Upper lobe of left lung (tissue), 6 donors: Measurements from ENCODE around the gene CLEC7A. TPM values are rescaled to one million over a fixed set of nuclear protein-coding genes. Genes with fewer than 3 reads are reported as not detected.

ENCODE experiments used
- ATAC-seq, 2 donors: fragments of 200-7000 bp; cut with Tn5 transposase; one replicate each; pipeline ENCODE4 v1.9.1; 2022; ENCODE audit warnings: mild to moderate bottlenecking in 2 of 2, moderate library complexity in 2 of 2; ENCODE audit not compliant: low FRiP score in 2 of 2
- DNase-seq, 2 donors: peaks; one replicate each; pipeline ENCODE4 v3.0.0-alpha.2; 2019 to 2020
- H3K27ac ChIP-seq, 4 donors: fragments of 200-600 bp; sonication (generic); one replicate each; pipeline ENCODE4 v1.5.1; 2016 to 2019
- H3K27me3 ChIP-seq, 4 donors: fragments of 200-600 bp; sonication (generic); one replicate each; pipeline ENCODE4 v1.5.1; 2017 to 2019
- H3K36me3 ChIP-seq, 4 donors: fragments of 200-600 bp; sonication (generic); one replicate each; pipeline ENCODE4 v1.5.1; 2016 to 2019
- H3K4me1 ChIP-seq, 4 donors: fragments of 200-600 bp; sonication (generic); one replicate each; pipeline ENCODE4 v1.5.1; 2018 to 2019
- H3K4me3 ChIP-seq, 4 donors: fragments of 200-600 bp; sonication (generic); one replicate each; pipeline ENCODE4 v1.5.1; 2017 to 2019; ENCODE audit warnings: mild to moderate bottlenecking in 2 of 4, moderate library complexity in 1 of 4
- H3K9me3 ChIP-seq, 4 donors: fragments of 200-600 bp; sonication (generic); one replicate each; pipeline ENCODE4 v1.5.1; 2018 to 2019
- EP300 ChIP-seq, 4 donors: sonication (generic); formaldehyde crosslinking; IDR thresholded peaks; one replicate each; pipeline ENCODE4 v1.5.1; 2017; ENCODE audit warnings: antibody characterized with exemption in 4 of 4, control low read depth in 2 of 4
- POLR2A ChIP-seq, 4 donors: fragments of 450-650 bp; IDR thresholded peaks; one replicate each; pipeline ENCODE4 v1.5.1; 2016 to 2017; ENCODE audit warnings: antibody characterized with exemption in 4 of 4, mild to moderate bottlenecking in 2 of 4
- POLR2AphosphoS5 ChIP-seq, 2 donors: sonication (generic); formaldehyde crosslinking; IDR thresholded peaks; one replicate each; pipeline ENCODE4 v1.5.1; 2017; ENCODE audit warnings: antibody characterized with exemption in 2 of 2
- WGBS, 2 donors: methylation state at CpG; one replicate each; pipeline ENCODE4 v1.1.5; 2017 to 2018; 5-methylcytosine and 5-hydroxymethylcytosine counted together
- total RNA-seq, 6 donors: library from RNA; depleted of rRNA in 4 of 6; stranded (reverse); fragments of >200 nt in 4 of 6; gene quantifications; one replicate each; pipeline versions ENCODE4 v1.1.0 to v1.2.1, GENCODE V29; 2016 to 2021
- TF ChIP-seq, protein P1 (sequence below), 6 experiments: fragments of 450-650 bp in 4 of 6; fragments of 200-600 bp in 2 of 6; sonication (generic) in 2 of 6; IDR thresholded peaks; one replicate each; pipeline ENCODE4 v1.5.1; 2016 to 2019; ENCODE audit warnings: antibody characterized with exemption in 6 of 6
- donor health status: DM: no; HTN: no; CAD: no; lungs with moderate emphysema.
- donor health status: DM: no; HTN: yes; CAD: no; lungs with severe emphysema.

The CLEC7A gene
- total RNA-seq, 6 donors from 2014 or later = 17.4 to 87.8 (median 28.1) TPM

DNA sequence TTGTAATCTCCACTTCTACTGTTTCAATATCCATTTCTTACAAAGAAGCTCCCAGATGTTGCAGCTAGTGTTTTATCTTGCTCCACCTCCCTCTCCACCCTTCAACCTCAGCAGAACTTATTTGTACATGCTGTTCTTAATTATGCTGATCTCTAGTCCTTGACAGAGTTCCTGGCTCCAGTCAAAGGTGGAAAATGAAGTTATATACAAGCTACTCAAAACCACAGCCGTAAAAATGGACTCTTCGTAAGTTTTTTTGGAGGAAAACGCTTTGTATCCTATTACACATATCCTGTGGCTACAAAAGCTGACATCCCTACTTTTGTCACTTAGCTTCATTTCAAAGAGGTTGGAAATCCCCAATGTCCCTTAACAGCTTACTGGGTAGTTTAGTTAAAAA, 32.5 kb downstream of the CLEC7A start:
- Histone ChIP-seq H3K4me1 (peaks cover 8 to 20% (median 14%) of the 10 kb centered on the region in 4 donors), H3K27me3 (no peaks in the 10 kb centered on the region), H3K4me3 (peak overlapping the region in 2 of 4 donors; percentile 22 to 43), H3K36me3 (no peaks in the 10 kb centered on the region), H3K9me3 (no peaks in the 10 kb centered on the region), H3K27ac (peak overlapping the region; percentile 10 to 81 (median 60))
- no peak for TF ChIP-seq EP300 (IDR thresholded peaks at IDR 0.05)
- no peak for TF ChIP-seq POLR2A (IDR thresholded peaks at IDR 0.05)
- TF ChIP-seq, protein P1, sequence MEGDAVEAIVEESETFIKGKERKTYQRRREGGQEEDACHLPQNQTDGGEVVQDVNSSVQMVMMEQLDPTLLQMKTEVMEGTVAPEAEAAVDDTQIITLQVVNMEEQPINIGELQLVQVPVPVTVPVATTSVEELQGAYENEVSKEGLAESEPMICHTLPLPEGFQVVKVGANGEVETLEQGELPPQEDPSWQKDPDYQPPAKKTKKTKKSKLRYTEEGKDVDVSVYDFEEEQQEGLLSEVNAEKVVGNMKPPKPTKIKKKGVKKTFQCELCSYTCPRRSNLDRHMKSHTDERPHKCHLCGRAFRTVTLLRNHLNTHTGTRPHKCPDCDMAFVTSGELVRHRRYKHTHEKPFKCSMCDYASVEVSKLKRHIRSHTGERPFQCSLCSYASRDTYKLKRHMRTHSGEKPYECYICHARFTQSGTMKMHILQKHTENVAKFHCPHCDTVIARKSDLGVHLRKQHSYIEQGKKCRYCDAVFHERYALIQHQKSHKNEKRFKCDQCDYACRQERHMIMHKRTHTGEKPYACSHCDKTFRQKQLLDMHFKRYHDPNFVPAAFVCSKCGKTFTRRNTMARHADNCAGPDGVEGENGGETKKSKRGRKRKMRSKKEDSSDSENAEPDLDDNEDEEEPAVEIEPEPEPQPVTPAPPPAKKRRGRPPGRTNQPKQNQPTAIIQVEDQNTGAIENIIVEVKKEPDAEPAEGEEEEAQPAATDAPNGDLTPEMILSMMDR (IDR thresholded peaks at IDR 0.05) = no peak
- no peak for TF ChIP-seq POLR2AphosphoS5 (IDR thresholded peaks at IDR 0.05)
- no peak for ATAC-seq
- 30 to 36% methylated on average over 3 of the region's 3 CpGs for WGBS, 2 donors
- no peak for DNase-seq

DNA sequence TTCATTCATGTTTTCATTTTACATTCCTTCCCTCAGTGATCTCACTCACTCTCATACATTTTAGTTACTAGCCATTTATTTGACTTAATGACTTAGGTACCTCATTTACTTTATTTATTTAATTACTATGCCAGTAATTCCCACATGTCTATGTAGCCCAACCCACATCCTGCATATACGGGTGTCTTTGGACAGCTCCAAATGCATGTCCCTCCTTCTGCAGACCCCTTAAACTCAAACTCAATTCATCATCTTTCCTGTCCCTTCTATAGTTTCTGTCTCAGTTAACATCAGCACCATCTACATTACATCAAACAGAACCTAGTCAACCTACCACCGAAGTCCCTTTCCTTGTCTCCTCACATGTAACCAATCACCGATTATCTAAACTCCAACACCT, 34.0 kb downstream of the CLEC7A start:
- DNase-seq = no peak
- Histone ChIP-seq H3K9me3 (no peaks in the 10 kb centered on the region), H3K4me1 (peaks cover 5 to 20% (median 9%) of the 10 kb centered on the region in 4 donors), H3K4me3 (peak overlapping the region in 2 of 4 donors; percentile 22 to 43), H3K36me3 (no peaks in the 10 kb centered on the region), H3K27ac (peak overlapping the region; percentile 17 to 81 (median 60)), H3K27me3 (no peaks in the 10 kb centered on the region)
- TF ChIP-seq EP300 (IDR thresholded peaks at IDR 0.05) = no peak
- TF ChIP-seq, protein P1 (IDR thresholded peaks at IDR 0.05) = no peak
- no peak for TF ChIP-seq POLR2A (IDR thresholded peaks at IDR 0.05)
- TF ChIP-seq POLR2AphosphoS5 (IDR thresholded peaks at IDR 0.05) = no peak
- WGBS, 2 donors = 66 to 71% methylated on average over 3 of the region's 3 CpGs
- no peak for ATAC-seq

DNA sequence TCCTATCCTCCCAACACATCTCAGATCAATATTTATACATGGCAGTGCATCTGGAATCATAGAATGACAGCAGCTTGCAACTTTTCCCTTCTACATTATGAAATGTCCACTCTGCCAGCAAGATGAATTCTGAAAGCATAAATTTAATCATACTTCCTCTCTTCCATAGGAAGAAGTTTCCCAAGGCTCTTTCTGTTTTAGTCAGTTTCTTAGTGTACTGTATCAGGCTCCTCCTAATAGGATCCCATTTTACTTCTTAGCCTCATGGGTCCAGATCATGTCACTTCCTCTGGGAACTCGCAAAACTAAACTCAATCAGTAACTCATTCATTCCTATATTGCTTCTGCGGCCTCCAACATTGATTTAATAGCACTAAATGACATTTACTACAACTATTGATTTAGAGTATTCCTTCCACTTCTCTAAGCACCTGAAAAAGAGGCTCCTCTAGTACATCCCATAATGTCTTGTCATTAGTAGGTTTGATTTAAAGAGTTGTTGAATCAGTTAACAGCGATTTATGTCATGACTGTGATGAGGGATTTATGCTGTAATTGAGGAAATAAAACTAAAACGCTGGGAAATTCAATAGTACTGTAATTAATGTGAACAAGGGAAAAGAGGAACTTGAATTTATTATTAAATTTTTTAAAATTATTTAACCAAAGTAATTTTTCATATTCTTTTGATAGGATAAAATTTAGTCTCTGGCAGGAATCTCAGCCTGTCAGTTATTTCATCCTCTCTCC, 35.2 kb downstream of the CLEC7A start:
- Histone ChIP-seq H3K27me3 (no peaks in the 10 kb centered on the region), H3K4me1 (peaks cover 4 to 17% (median 9%) of the 10 kb centered on the region in 4 donors), H3K36me3 (no peaks in the 10 kb centered on the region), H3K27ac (peak overlapping the region; percentile 54 to 81 (median 62)), H3K9me3 (no peaks in the 10 kb centered on the region), H3K4me3 (no peak overlapping the region)
- WGBS, 2 donors = 46 to 54% methylated on average over 4 of the region's 4 CpGs
- no peak for DNase-seq
- TF ChIP-seq POLR2AphosphoS5 (IDR thresholded peaks at IDR 0.05) (no peak), POLR2A (IDR thresholded peaks at IDR 0.05) (no peak), EP300 (IDR thresholded peaks at IDR 0.05) (no peak)
- TF ChIP-seq, protein P1 (IDR thresholded peaks at IDR 0.05) = no peak
- ATAC-seq = peak in 1 of 2 donors; percentile 71

DNA sequence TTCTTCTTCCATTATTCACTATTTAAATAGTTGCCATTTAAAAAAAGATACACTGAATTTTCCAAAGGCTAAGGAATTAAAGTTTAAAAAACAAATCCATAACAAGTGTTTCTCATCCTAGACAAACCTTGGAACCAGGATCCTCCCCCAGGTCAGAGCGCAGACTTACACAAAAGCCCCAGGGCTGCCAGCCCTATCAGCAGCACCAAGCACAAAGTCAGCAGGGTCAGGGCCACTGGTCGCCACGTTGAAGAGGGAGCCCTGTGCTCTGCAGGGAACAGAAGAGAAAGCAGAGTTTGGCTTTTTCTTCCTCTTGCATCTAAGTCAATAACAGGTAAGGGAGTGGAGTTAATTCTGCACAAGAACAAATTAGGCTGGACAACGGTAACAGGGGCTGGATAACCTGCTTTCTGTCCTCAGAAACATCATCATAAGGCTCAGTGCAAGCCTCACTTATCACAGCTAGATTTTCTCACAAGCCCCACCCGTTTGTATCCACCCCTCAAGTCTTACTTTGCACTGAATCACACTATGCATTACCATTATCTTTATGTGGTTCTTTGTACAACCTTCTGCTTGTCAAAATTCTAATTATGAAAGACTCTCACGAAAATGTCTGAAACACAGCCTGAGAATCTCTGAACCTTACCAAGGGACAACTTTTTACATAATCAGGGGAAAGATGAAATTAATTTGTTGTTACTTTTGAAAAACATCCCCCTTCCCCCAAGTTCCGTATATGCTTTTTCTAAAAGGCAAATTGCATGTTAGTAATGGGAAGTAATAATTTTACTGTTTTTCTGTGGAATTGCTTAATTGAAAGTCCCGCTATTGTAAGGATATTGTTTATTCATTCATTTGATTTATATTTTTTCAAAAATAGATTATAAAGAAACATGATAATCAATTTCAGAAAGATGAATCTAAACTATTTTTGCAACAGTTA, 40.8 kb downstream of the CLEC7A start:
- Histone ChIP-seq H3K27me3 (no peaks in the 10 kb centered on the region), H3K4me3 (peak overlapping the region in 1 of 4 donors; percentile 13), H3K9me3 (no peaks in the 10 kb centered on the region), H3K27ac (peak overlapping the region in 3 of 4 donors; percentile 2 to 71 (median 53)), H3K4me1 (peaks cover 0 to 15% (median 8%) of the 10 kb centered on the region in 4 donors), H3K36me3 (peaks cover 0 to 1% (median 0%) of the 10 kb centered on the region in 4 donors)
- DNase-seq = no peak
- 49 to 57% methylated on average over 8 of the region's 8 CpGs for whole genome bisulfite sequencing, 2 donors
- no peak for ATAC-seq
- TF ChIP-seq, protein P1 (IDR thresholded peaks at IDR 0.05) = no peak
- TF ChIP-seq POLR2AphosphoS5 (IDR thresholded peaks at IDR 0.05) (no peak), EP300 (IDR thresholded peaks at IDR 0.05) (no peak), POLR2A (IDR thresholded peaks at IDR 0.05) (no peak)
